Spleen (tissue), 7 donors: ENCODE data around the gene BOK.

ENCODE experiments used
- CTCF ChIP-seq, 11 experiments: fragments of 200-600 bp in 7 of 11; fragments of 450-650 bp in 4 of 11; sonication (generic) in 4 of 11; IDR thresholded peaks in 8 of 11; conservative IDR thresholded peaks in 3 of 11; 1 replicate in 7 of 11; 2 replicates in 4 of 11; pipeline versions ENCODE4 v1.4.0 to v1.8.0; 2016 to 2021; ENCODE audit warnings: antibody characterized with exemption in 11 of 11, inconsistent platforms in 4 of 11, mild to moderate bottlenecking in 1 of 11
- POLR2AphosphoS5 ChIP-seq, 3 donors: sonication (generic); formaldehyde crosslinking; IDR thresholded peaks; one replicate each; pipeline ENCODE4 v1.5.1; 2017; ENCODE audit warnings: antibody characterized with exemption in 3 of 3
- donor health status: DM: no; HTN: no; CAD: no; lungs with moderate emphysema.
- donor health status: DM: no; HTN: no; CAD: no.
- donor health status: DM: no; HTN: no; CAD: no.

GRCh38 chr2:241560162-241560882, 1.8 kb downstream of the BOK start:
- TF ChIP-seq CTCF (IDR thresholded peaks at IDR 0.05 in 8 of 11, conservative IDR thresholded peaks at IDR 0.05 in 3 of 11) (no peak), POLR2AphosphoS5 (IDR thresholded peaks at IDR 0.05) (no peak)
